Gastrocnemius medialis (tissue), 4 donors: ENCODE results near the gene NPEPL1. TPM values are rescaled to one million over a fixed set of nuclear protein-coding genes. Genes with fewer than 3 reads are reported as not detected.
A peak's percentile ranks its signal among the peaks of the same experiment; 100 is the strongest.

ENCODE experiments used
- ATAC-seq, 2 donors: fragments of 150-250 bp; one replicate each; pipeline ENCODE4 v1.9.1; 2016
- DNase-seq, 2 donors: peaks; one replicate each; pipeline ENCODE4 v3.0.0-alpha.2; 2019
- H3K27ac ChIP-seq, 4 donors: fragments of 200-600 bp; sonication (generic); 1 replicate in 1 of 4; 2 replicates in 3 of 4; pipeline ENCODE4 v1.5.1; 2016 to 2018; ENCODE audit warnings: mild to moderate bottlenecking in 2 of 4, moderate library complexity in 1 of 4
- H3K27me3 ChIP-seq, 3 donors: fragments of 200-600 bp; sonication (generic) in 2 of 3; 1 replicate in 1 of 3; 2 replicates in 2 of 3; pipeline versions ENCODE4 v1.5.1 to v1.6.0; 2016 to 2019; ENCODE audit warnings: mild to moderate bottlenecking in 1 of 3, moderate library complexity in 1 of 3
- H3K36me3 ChIP-seq, 2 donors: fragments of 200-600 bp; sonication (generic) in 1 of 2; one replicate each; pipeline ENCODE4 v1.5.1; 2017 to 2018
- H3K4me1 ChIP-seq, 2 donors: fragments of 200-600 bp; sonication (generic) in 1 of 2; one replicate each; pipeline ENCODE4 v1.5.1; 2016 to 2017; ENCODE audit warnings: mild to moderate bottlenecking in 2 of 2
- H3K4me3 ChIP-seq, 4 donors: fragments of 200-600 bp; sonication (generic) in 3 of 4; 1 replicate in 1 of 4; 2 replicates in 3 of 4; pipeline ENCODE4 v1.5.1; 2016 to 2019; ENCODE audit warnings: mild to moderate bottlenecking in 2 of 4
- H3K9me3 ChIP-seq, 3 donors: fragments of 200-600 bp; sonication (generic) in 2 of 3; 1 replicate in 1 of 3; 2 replicates in 2 of 3; pipeline ENCODE4 v1.5.1; 2016 to 2019
- CTCF ChIP-seq, 5 experiments: fragments of 450-650 bp in 3 of 5; fragments of 200-600 bp in 2 of 5; sonication (generic) in 2 of 5; IDR thresholded peaks in 4 of 5; conservative IDR thresholded peaks in 1 of 5; 1 replicate in 4 of 5; 2 replicates in 1 of 5; pipeline ENCODE4 v1.5.1; 2016 to 2019; ENCODE audit warnings: antibody characterized with exemption in 5 of 5, mild to moderate bottlenecking in 3 of 5, moderate library complexity in 3 of 5
- POLR2A ChIP-seq, 2 donors: fragments of 450-650 bp; IDR thresholded peaks; one replicate each; pipeline ENCODE4 v1.6.1; 2017; ENCODE audit warnings: antibody characterized with exemption in 2 of 2, mild to moderate bottlenecking in 2 of 2, moderate library complexity in 2 of 2
- in situ Hi-C, 4 donors: fragments of 200-750 bp; cut with MboI; loops; one replicate each; pipeline versions ENCODE4 v1.15.0 to v1.8.0; 2017; ENCODE audit warnings: low sequenced_read_pairs in 4 of 4
- intact Hi-C: fragments of 100-400 bp; cut with DNase I; formaldehyde crosslinking; loops from one replicate; pipeline ENCODE4 v1.15.1; 2023; ENCODE audit warnings: low total_unique reads
- total RNA-seq, 4 donors: library from RNA; depleted of rRNA; stranded (reverse); fragments of >200 nt; gene quantifications; one replicate each; pipeline versions ENCODE4 v1.1.0 to v1.2.3, GENCODE V29; 2016

The NPEPL1 gene
- total RNA-seq, 4 donors from 2014 or later = 18.1 to 51.5 (median 34.3) TPM

- DNase-seq (peak in 1 of 2 donors; percentile 1), ATAC-seq (no peak)
- H3K27ac ChIP-seq = no peak overlapping the region
- peaks cover 0 to 6% of the 10 kb centered on the region in 2 donors for H3K36me3 ChIP-seq
- H3K4me1 ChIP-seq = no peaks in the 10 kb centered on the region
- H3K4me3 ChIP-seq = no peak overlapping the region
- intact Hi-C loops (no loop called here), in situ Hi-C loops (no loop called here)
- TF ChIP-seq CTCF (IDR thresholded peaks at IDR 0.05 in 4 of 5, conservative IDR thresholded peaks at IDR 0.05 in 1 of 5) (no peak), POLR2A (IDR thresholded peaks at IDR 0.05) (no peak)
- no peaks in the 10 kb centered on the region for H3K9me3 ChIP-seq
- H3K27me3 ChIP-seq = peaks cover 0 to 15% (median 2%) of the 10 kb centered on the region in 3 donors
These were observed 23.3 kb downstream of the NPEPL1 start for GRCh38 chr20:58715801-58716475.

- no peak for DNase-seq
These were observed 24.1 kb downstream of the NPEPL1 start for GRCh38 chr20:58716476-58717277.

GRCh38 chr20:58717278-58718091 lies 24.9 kb downstream of the NPEPL1 start:
- Histone ChIP-seq H3K36me3 (peaks cover 0 to 6% of the 10 kb centered on the region in 2 donors), H3K9me3 (no peaks in the 10 kb centered on the region), H3K27me3 (peaks cover 5 to 27% (median 16%) of the 10 kb centered on the region in 3 donors), H3K4me1 (no peaks in the 10 kb centered on the region), H3K4me3 (no peak overlapping the region), H3K27ac (no peak overlapping the region)
- TF ChIP-seq CTCF (IDR thresholded peaks at IDR 0.05 in 4 of 5, conservative IDR thresholded peaks at IDR 0.05 in 1 of 5) = no peak
- TF ChIP-seq POLR2A (IDR thresholded peaks at IDR 0.05) = no peak
- ATAC-seq (no peak), DNase-seq (peak in 1 of 2 donors; percentile 11)
- in situ Hi-C loops = no loop called here
- intact Hi-C loops = no loop called here

More at GRCh38 chr20:58716476-58717277, 24.1 kb downstream of the NPEPL1 start:
- Histone ChIP-seq H3K27ac (no peak overlapping the region), H3K36me3 (peaks cover 0 to 6% of the 10 kb centered on the region in 2 donors), H3K27me3 (peaks cover 0 to 21% (median 8%) of the 10 kb centered on the region in 3 donors), H3K4me3 (no peak overlapping the region), H3K4me1 (no peaks in the 10 kb centered on the region), H3K9me3 (no peaks in the 10 kb centered on the region)
- TF ChIP-seq CTCF (IDR thresholded peaks at IDR 0.05 in 4 of 5, conservative IDR thresholded peaks at IDR 0.05 in 1 of 5) (no peak), POLR2A (IDR thresholded peaks at IDR 0.05) (no peak)
- in situ Hi-C loops (no loop called here), intact Hi-C loops (no loop called here)
- no peak for ATAC-seq

GRCh38 chr20:58718121-58718563 lies 25.5 kb downstream of the NPEPL1 start:
- peak in 1 of 2 donors; percentile 12 for DNase-seq
- H3K36me3 ChIP-seq = peaks cover 0 to 6% of the 10 kb centered on the region in 2 donors
- H3K4me1 ChIP-seq = no peaks in the 10 kb centered on the region
- no peak for TF ChIP-seq POLR2A (IDR thresholded peaks at IDR 0.05)
- no peak for TF ChIP-seq CTCF (IDR thresholded peaks at IDR 0.05 in 4 of 5, conservative IDR thresholded peaks at IDR 0.05 in 1 of 5)
- intact Hi-C loops = no loop called here
- no peak for ATAC-seq
- H3K9me3 ChIP-seq = no peaks in the 10 kb centered on the region
- peaks cover 7 to 32% (median 18%) of the 10 kb centered on the region in 3 donors for H3K27me3 ChIP-seq
- no peak overlapping the region for H3K27ac ChIP-seq
- in situ Hi-C loops = no loop called here
- H3K4me3 ChIP-seq = no peak overlapping the region
